Endodermal cell (in vitro differentiated cells): Measurements from ENCODE around the gene SLC6A5. TPM values are rescaled to one million over a fixed set of nuclear protein-coding genes. Genes with fewer than 3 reads are reported as not detected.
"Not testable (repeated sequence)": the region's sequence is repeated elsewhere in the genome, so short reads cannot be mapped to it uniquely, and the experiment has no call there.

Experiments
- DNase-seq: peaks from one replicate; pipeline ENCODE4 v3.0.0-alpha.2; 2017
- H3K27ac ChIP-seq: 2 replicates; pipeline ENCODE4 v1.5.1; 2013; ENCODE audit warnings: mild to moderate bottlenecking, low read depth, low read length, moderate library complexity
- H3K27me3 ChIP-seq: 2 replicates; pipeline ENCODE4 v1.6.1; 2013; ENCODE audit warnings: mild to moderate bottlenecking, low read length, moderate library complexity; ENCODE audit not compliant: insufficient read depth, control insufficient read depth, poor library complexity, severe bottlenecking
- H3K36me3 ChIP-seq: 2 replicates; pipeline ENCODE4 v1.7.0; 2013; ENCODE audit warnings: mild to moderate bottlenecking, low read length, moderate library complexity; ENCODE audit not compliant: control insufficient read depth, insufficient read depth
- H3K4me1 ChIP-seq: one replicate; pipeline ENCODE4 v1.7.0; 2013; ENCODE audit warnings: low read length; ENCODE audit not compliant: control insufficient read depth, insufficient read depth
- H3K4me3 ChIP-seq: 2 replicates; pipeline ENCODE4 v1.5.1; 2013; ENCODE audit warnings: mild to moderate bottlenecking, low read length, moderate library complexity
- H3K9ac ChIP-seq: 2 replicates; pipeline ENCODE4 v1.6.1; 2013; ENCODE audit warnings: mild to moderate bottlenecking, low read length, moderate library complexity; ENCODE audit not compliant: poor library complexity, severe bottlenecking; ENCODE audit errors: extremely low read depth
- H3K9me3 ChIP-seq: 2 replicates; pipeline ENCODE4 v1.6.1; 2013; ENCODE audit warnings: mild to moderate bottlenecking, low read length, moderate library complexity; ENCODE audit not compliant: control insufficient read depth
- H3K27ac Mint-ChIP-seq: 2 replicates; pipeline ENCODE4 v1.8.0; 2020; ENCODE audit warnings: mixed read lengths
- H3K27me3 Mint-ChIP-seq: 2 replicates; pipeline ENCODE4 v1.8.0; 2021; ENCODE audit warnings: mild to moderate bottlenecking, mixed read lengths; ENCODE audit not compliant: insufficient read depth
- H3K36me3 Mint-ChIP-seq: 2 replicates; pipeline ENCODE4 v1.8.0; 2020; ENCODE audit warnings: low read depth, mixed read lengths
- H3K4me1 Mint-ChIP-seq: 2 replicates; pipeline ENCODE4 v1.8.0; 2020; ENCODE audit warnings: mixed read lengths
- H3K4me3 Mint-ChIP-seq: 2 replicates; pipeline ENCODE4 v1.8.0; 2020; ENCODE audit warnings: mild to moderate bottlenecking, moderate library complexity, mixed read lengths
- H3K9me3 Mint-ChIP-seq: 2 replicates; pipeline ENCODE4 v1.8.0; 2020; ENCODE audit warnings: mild to moderate bottlenecking, mixed read lengths
- CTCF ChIP-seq: fragments of 200-600 bp; sonication (generic); conservative IDR thresholded peaks from 2 replicates; pipeline ENCODE4 v1.5.0; 2021; ENCODE audit warnings: antibody characterized with exemption, mild to moderate bottlenecking
- WGBS, 2 experiments: methylation state at CpG; one replicate each; pipeline versions ENCODE4 v1.1.5 to v1.1.7; 2013; ENCODE audit warnings: missing lambda C conversion rate in 2 of 2, mixed read lengths in 1 of 2; ENCODE audit not compliant: insufficient coverage in 1 of 2, insufficient read length in 1 of 2; 5-methylcytosine and 5-hydroxymethylcytosine counted together
- total RNA-seq, 2 donors: library from RNA; stranded (reverse); fragmentation: NEBNext Ultra II Directional in 1 of 2; extraction: Animal tissue kit (Norgen Biotek cat#: 25700) in 1 of 2; gene quantifications; 2 replicates in 1 of 2; 3 replicates in 1 of 2; pipeline ENCODE4 v1.2.1, GENCODE V29; 2021

Gene SLC6A5
- total RNA-seq, 2 donors from 2014 or later = not detected

GRCh38 chr11:20563866-20564265 is 35.5 kb upstream of the SLC6A5 start:
- H3K4me3 Mint-ChIP-seq = no peak overlapping the region
- no peak for TF ChIP-seq CTCF

DNA sequence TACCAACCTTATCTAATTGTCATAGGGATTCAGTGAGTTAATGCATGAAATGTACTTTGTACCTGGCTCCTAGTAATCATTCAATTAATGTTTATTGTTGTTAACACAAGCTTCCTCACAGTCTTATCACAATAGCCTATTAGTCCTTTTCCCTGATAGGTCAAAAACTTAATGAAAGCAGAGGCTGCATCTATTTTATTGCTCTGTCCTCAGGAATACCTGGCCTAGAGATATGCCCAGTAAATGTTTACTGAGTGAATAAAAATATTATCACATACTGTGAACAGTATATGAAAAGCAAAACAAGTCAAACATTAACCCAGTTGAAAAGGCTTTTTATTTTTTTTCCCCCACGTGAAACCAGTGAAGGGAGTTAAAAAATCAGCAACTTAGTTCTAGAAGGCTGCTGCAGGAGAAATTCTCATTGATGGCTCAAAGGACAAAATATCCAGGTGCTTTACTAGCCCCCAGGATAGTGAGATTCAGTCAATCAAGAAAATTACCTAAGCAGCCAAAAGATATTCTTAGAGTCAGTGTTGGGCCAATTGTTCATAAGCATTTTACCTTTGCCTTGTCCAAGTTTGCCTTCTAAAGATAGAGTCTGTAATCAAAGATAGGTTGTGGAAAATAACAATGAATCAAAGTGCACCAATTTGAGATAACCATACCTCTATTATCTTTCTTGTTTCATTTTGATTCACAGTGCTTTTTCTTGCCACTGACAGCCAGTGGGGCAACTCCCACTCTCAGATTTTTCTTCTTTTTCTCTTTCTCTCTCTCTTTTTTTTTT is 34.4 kb upstream of the SLC6A5 start:
- TF ChIP-seq CTCF = no peak
- 83 to 88% methylated on average over 1 of the region's 1 CpG for WGBS, 2 experiments
- Histone ChIP-seq H3K27ac (no peak overlapping the region), H3K4me1 (peaks cover 4% of the 10 kb centered on the region), H3K36me3 (no peaks in the 10 kb centered on the region), H3K4me3 (no peak overlapping the region), H3K9ac (no peak overlapping the region), H3K9me3 (no peaks in the 10 kb centered on the region), H3K27me3 (no peaks in the 10 kb centered on the region)
- peaks cover 4% of the 10 kb centered on the region for H3K27me3 Mint-ChIP-seq
- no peaks in the 10 kb centered on the region for H3K9me3 Mint-ChIP-seq
- H3K4me1 Mint-ChIP-seq = peaks cover 17% of the 10 kb centered on the region
- no peak for DNase-seq
- H3K4me3 Mint-ChIP-seq = no peak overlapping the region
- H3K36me3 Mint-ChIP-seq = no peaks in the 10 kb centered on the region
- H3K27ac Mint-ChIP-seq = no peak overlapping the region

More at GRCh38 chr11:20563866-20564265, 35.5 kb upstream of the SLC6A5 start:
- peaks cover 17% of the 10 kb centered on the region for H3K4me1 Mint-ChIP-seq
- no peak overlapping the region for H3K27ac Mint-ChIP-seq
- Histone ChIP-seq H3K4me1 (peaks cover 7% of the 10 kb centered on the region), H3K9ac (no peak overlapping the region), H3K36me3 (no peaks in the 10 kb centered on the region), H3K27ac (no peak overlapping the region), H3K27me3 (no peaks in the 10 kb centered on the region), H3K4me3 (no peak overlapping the region), H3K9me3 (no peaks in the 10 kb centered on the region)
- no peaks in the 10 kb centered on the region for H3K9me3 Mint-ChIP-seq
- H3K27me3 Mint-ChIP-seq = peaks cover 2% of the 10 kb centered on the region
- no peak for DNase-seq
- H3K36me3 Mint-ChIP-seq = no peaks in the 10 kb centered on the region

DNA sequence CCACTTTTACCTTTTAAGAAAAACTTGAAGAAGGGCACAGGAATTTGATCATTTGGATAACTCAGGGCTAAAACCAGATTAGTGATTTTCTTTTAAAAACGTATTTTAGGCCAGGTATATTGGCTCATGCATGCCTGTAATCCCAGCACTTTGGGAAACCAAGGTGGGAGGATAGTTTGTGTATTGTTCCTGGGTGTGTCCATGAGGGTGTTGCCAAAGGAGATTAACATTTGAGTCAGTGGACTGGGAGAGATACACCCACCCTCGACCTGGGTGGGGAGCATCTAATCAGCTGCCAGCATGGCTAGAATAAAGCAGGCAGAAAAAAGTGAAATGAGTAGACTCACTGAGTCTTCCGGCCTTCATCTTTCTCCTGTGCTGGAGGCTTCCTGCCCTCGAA is 33.3 kb upstream of the SLC6A5 start:
- not testable (repeated sequence) for H3K27me3 ChIP-seq, DNase-seq, H3K4me3 Mint-ChIP-seq, H3K9me3 ChIP-seq, H3K9ac ChIP-seq, H3K27me3 Mint-ChIP-seq, H3K4me1 ChIP-seq, H3K36me3 ChIP-seq, H3K36me3 Mint-ChIP-seq, H3K27ac Mint-ChIP-seq, H3K9me3 Mint-ChIP-seq, H3K4me3 ChIP-seq, H3K27ac ChIP-seq
- 75 to 93% methylated on average over 2 to 4 of the region's 4 CpGs for WGBS, 2 experiments
- peaks cover 10% of the 10 kb centered on the region for H3K4me1 Mint-ChIP-seq
